CD14-positive monocyte (primary cell): ENCODE data around the gene TMEM44. TPM values are rescaled to one million over a fixed set of nuclear protein-coding genes. Genes with fewer than 3 reads are reported as not detected.
A peak's percentile ranks its signal among the peaks of the same experiment; 100 is the strongest.

Source experiments
- DNase-seq, 3 donors: peaks; one replicate each; pipeline ENCODE4 v3.0.0-alpha.2; 2011 to 2022
- H2AFZ ChIP-seq: 2 replicates; pipeline ENCODE4 v1.6.0; 2012; ENCODE audit warnings: mild to moderate bottlenecking, low read depth, low read length, inconsistent platforms; ENCODE audit not compliant: insufficient read depth, poor library complexity, severe bottlenecking
- H3K27ac ChIP-seq, 2 donors: 1 replicate in 1 of 2; 2 replicates in 1 of 2; pipeline ENCODE4 v1.5.1; 2012 to 2013; ENCODE audit warnings: low read length in 2 of 2, control low read depth in 1 of 2, inconsistent platforms in 1 of 2, low read depth in 1 of 2, mild to moderate bottlenecking in 1 of 2
- H3K27me3 ChIP-seq, 2 donors: one replicate each; pipeline versions ENCODE4 v1.6.0 to v1.6.1; 2011 to 2013; ENCODE audit warnings: low read length in 2 of 2; ENCODE audit not compliant: control insufficient read depth in 2 of 2, insufficient read depth in 2 of 2
- H3K36me3 ChIP-seq, 2 donors: replicated peaks in 1 of 2; 1 replicate in 1 of 2; 2 replicates in 1 of 2; pipeline versions ENCODE4 v1.5.1 to v1.6.1; 2012 to 2013; ENCODE audit warnings: low read length in 2 of 2, control low read depth in 1 of 2, inconsistent platforms in 1 of 2, mild to moderate bottlenecking in 1 of 2; ENCODE audit not compliant: insufficient read depth in 2 of 2, control insufficient read depth in 1 of 2
- H3K4me1 ChIP-seq, 2 donors: 1 replicate in 1 of 2; 2 replicates in 1 of 2; pipeline versions ENCODE4 v1.5.1 to v1.6.1; 2012 to 2013; ENCODE audit warnings: low read length in 2 of 2, control low read depth in 1 of 2, inconsistent platforms in 1 of 2, mild to moderate bottlenecking in 1 of 2, moderate library complexity in 1 of 2; ENCODE audit not compliant: insufficient read depth in 2 of 2, control insufficient read depth in 1 of 2
- H3K4me2 ChIP-seq: replicated peaks from 2 replicates; pipeline ENCODE3; 2012; ENCODE audit warnings: low read length, moderate library complexity, mild to moderate bottlenecking; ENCODE audit not compliant: poor library complexity, severe bottlenecking; ENCODE audit errors: extremely low read depth
- H3K4me3 ChIP-seq, 3 experiments: fragments of 200-600 bp in 1 of 3; sonication (generic) in 1 of 3; replicated peaks in 1 of 3; 1 replicate in 2 of 3; 2 replicates in 1 of 3; pipeline ENCODE4 v1.5.1; 2011 to 2013; ENCODE audit warnings: low read length in 3 of 3, mild to moderate bottlenecking in 3 of 3, control low read depth in 2 of 3, low read depth in 2 of 3, inconsistent platforms in 1 of 3, moderate library complexity in 1 of 3
- H3K79me2 ChIP-seq: 2 replicates; pipeline ENCODE4 v1.6.0; 2012; ENCODE audit warnings: mild to moderate bottlenecking, control low read depth, inconsistent platforms, low read length, moderate library complexity; ENCODE audit not compliant: insufficient read depth
- H3K9ac ChIP-seq: 2 replicates; pipeline ENCODE4 v1.6.0; 2017; ENCODE audit warnings: low read length, mild to moderate bottlenecking; ENCODE audit not compliant: insufficient read depth, poor library complexity, severe bottlenecking
- H3K9me3 ChIP-seq, 2 donors: replicated peaks in 1 of 2; 1 replicate in 1 of 2; 2 replicates in 1 of 2; pipeline versions ENCODE4 v1.5.1 to v1.6.1; 2012 to 2013; ENCODE audit warnings: low read length in 2 of 2, control low read depth in 1 of 2; ENCODE audit not compliant: control insufficient read depth in 1 of 2, insufficient read depth in 1 of 2
- H4K20me1 ChIP-seq: 2 replicates; pipeline ENCODE4 v1.6.0; 2012; ENCODE audit warnings: mild to moderate bottlenecking, low read length, control low read depth, moderate library complexity; ENCODE audit not compliant: insufficient read depth
- H3K27ac Mint-ChIP-seq, 7 donors: one replicate each; pipeline ENCODE4 v1.8.0; 2020; ENCODE audit warnings: mild to moderate bottlenecking in 7 of 7, mixed read lengths in 7 of 7, moderate library complexity in 6 of 7, inconsistent platforms in 2 of 7
- H3K27me3 Mint-ChIP-seq, 3 donors: one replicate each; pipeline ENCODE4 v1.8.0; 2021 to 2022; ENCODE audit warnings: low read depth in 3 of 3, mild to moderate bottlenecking in 3 of 3, mixed read lengths in 3 of 3, moderate library complexity in 3 of 3, inconsistent platforms in 1 of 3
- H3K36me3 Mint-ChIP-seq, 2 donors: one replicate each; pipeline ENCODE4 v1.8.0; 2020; ENCODE audit warnings: mixed read lengths in 2 of 2, inconsistent platforms in 1 of 2, mild to moderate bottlenecking in 1 of 2
- H3K4me1 Mint-ChIP-seq: one replicate; pipeline ENCODE4 v1.8.0; 2020; ENCODE audit warnings: mild to moderate bottlenecking, mixed read lengths
- H3K4me3 Mint-ChIP-seq, 2 donors: one replicate each; pipeline ENCODE4 v1.8.0; 2020; ENCODE audit warnings: mild to moderate bottlenecking in 2 of 2, mixed read lengths in 2 of 2, moderate library complexity in 1 of 2
- H3K9me3 Mint-ChIP-seq, 7 donors: one replicate each; pipeline ENCODE4 v1.8.0; 2020 to 2022; ENCODE audit warnings: mixed read lengths in 7 of 7, mild to moderate bottlenecking in 6 of 7, moderate library complexity in 6 of 7, inconsistent platforms in 2 of 7
- CTCF ChIP-seq: fragments of 200-600 bp; IDR thresholded peaks from one replicate; pipeline ENCODE4 v1.8.0; 2022; ENCODE audit warnings: antibody characterized with exemption, mild to moderate bottlenecking
- WGBS: methylation state at CpG from one replicate; pipeline ENCODE4 v1.1.5; 2013; ENCODE audit warnings: missing lambda C conversion rate; ENCODE audit not compliant: insufficient coverage; 5-methylcytosine and 5-hydroxymethylcytosine counted together
- intact Hi-C, 2 donors: fragments of 100-400 bp; cut with micrococcal nuclease; formaldehyde crosslinking; loops; one replicate each; pipeline versions ENCODE4 v1.15.0 to v1.15.1; 2023
- polyA plus RNA-seq, 3 donors: library from polyadenylated mRNA; depleted of rRNA in 1 of 3; unstranded in 2 of 3; stranded (reverse) in 1 of 3; fragments of 300-500 nt in 2 of 3; fragments of >200 nt in 1 of 3; fragmentation: Illumina TruSeq in 2 of 3; gene quantifications; 1 replicate in 2 of 3; 2 replicates in 1 of 3; pipeline ENCODE4 v1.2.3, GENCODE V29; 2012 to 2021

The TMEM44 gene
- polyA plus RNA-seq, 3 donors: 0.68 TPM; not detected in 2

DNA sequence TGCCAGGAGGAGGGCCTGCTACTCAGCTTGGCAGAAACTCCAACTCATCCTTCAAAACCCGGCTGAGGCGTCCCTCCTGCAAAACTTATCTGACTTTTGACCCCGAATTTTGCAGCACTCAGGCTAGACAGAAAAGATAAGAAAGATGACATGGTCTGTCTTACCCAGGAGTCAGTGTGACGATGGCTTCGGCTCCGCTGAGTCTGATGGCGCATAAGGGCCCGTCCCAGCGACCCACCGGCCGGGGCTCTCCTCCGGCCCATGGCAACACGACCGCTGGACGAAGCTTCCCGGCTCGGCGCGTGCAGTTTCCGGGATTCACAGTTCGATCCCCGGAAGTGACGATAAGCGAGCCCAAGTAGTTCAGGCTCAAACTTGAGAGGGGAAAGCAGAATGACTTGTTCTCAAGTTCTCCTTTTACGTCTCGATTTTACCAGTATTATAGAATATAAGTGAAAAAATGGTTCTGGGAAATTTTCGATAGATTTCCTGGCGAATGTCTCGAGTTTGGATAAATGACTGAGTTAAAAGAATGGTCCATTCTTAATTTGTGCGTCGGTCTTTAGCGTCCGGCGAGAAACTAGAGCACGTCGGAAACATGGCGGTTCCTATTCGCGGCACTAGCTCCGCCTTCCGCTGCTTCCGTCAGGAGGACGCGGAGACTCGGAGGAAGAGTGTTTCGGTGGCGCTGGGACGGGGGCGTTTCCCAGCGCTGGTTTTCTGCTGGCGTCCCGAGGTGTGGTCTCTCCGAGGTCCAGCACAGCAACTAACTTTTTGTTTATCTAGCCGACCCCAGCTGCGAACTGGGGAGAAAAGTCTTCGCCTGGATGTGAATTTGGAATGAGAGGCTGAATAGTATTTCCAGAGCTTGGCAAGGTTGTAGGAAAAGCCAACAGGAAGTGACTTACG, 38.9 kb upstream of the TMEM44 start, which contains the start of gene LSG1:
TSS of gene LSG1 (minus strand) at position 292 of the 909 bp plus-strand sequence. CDS start at position 263, 29 bp downstream.
- H3K36me3 ChIP-seq: peaks cover 3 to 26% of the 10 kb centered on the region in 2 donors
- peak within 1 kb of the TSS; percentile 57 to 96 for H3K27ac ChIP-seq
- peaks cover 19 to 21% of the 10 kb centered on the region in 2 donors for H3K36me3 Mint-ChIP-seq
- H3K9me3 Mint-ChIP-seq: peaks cover 0 to 2% (median 0%) of the 10 kb centered on the region in 7 donors
- H3K9me3 ChIP-seq: no peaks in the 10 kb centered on the region
- under 1% methylated on average over 43 of the region's 57 CpGs for WGBS
- no peaks in the 10 kb centered on the region for H3K27me3 ChIP-seq
- H3K4me3 Mint-ChIP-seq: peak within 1 kb of the TSS; percentile 89 to 98
- H3K4me2 ChIP-seq: peak within 1 kb of the TSS; percentile 98
- intact Hi-C loops: loop anchor here (2.0 to 10.0 kb wide), 3 partner anchors 589 to 853 kb away; no protein-coding TSS in a partner anchor
- H3K4me1 Mint-ChIP-seq: peaks cover 14% of the 10 kb centered on the region
- TF ChIP-seq CTCF: no peak
- H3K27me3 Mint-ChIP-seq: peaks cover 4 to 6% (median 5%) of the 10 kb centered on the region in 3 donors
- H3K4me1 ChIP-seq: peaks cover 14 to 21% of the 10 kb centered on the region in 2 donors
- H3K9ac ChIP-seq: peak within 1 kb of the TSS; percentile 76
- peaks cover 44% of the 10 kb centered on the region for H3K79me2 ChIP-seq
- H3K4me3 ChIP-seq: peak within 1 kb of the TSS; percentile 77 to 97 (median 89)
- H4K20me1 ChIP-seq: peaks cover 26% of the 10 kb centered on the region
- H2AFZ ChIP-seq: peak within 1 kb of the TSS; percentile 86
- DNase-seq: peak; percentile 92 to 96 (median 94)
- peak within 1 kb of the TSS; percentile 94 to 99 (median 97) for H3K27ac Mint-ChIP-seq

- Histone ChIP-seq H2AFZ (peak overlapping the region; percentile 86), H4K20me1 (peaks cover 26% of the 10 kb centered on the region), H3K79me2 (peaks cover 45% of the 10 kb centered on the region), H3K4me3 (peak overlapping the region; percentile 77 to 97 (median 89)), H3K4me2 (peak overlapping the region; percentile 98), H3K27ac (peak overlapping the region; percentile 57 to 96), H3K9ac (peak overlapping the region; percentile 76), H3K27me3 (no peaks in the 10 kb centered on the region), H3K4me1 (peaks cover 14 to 21% of the 10 kb centered on the region in 2 donors), H3K9me3 (no peaks in the 10 kb centered on the region), H3K36me3 (peaks cover 7 to 33% of the 10 kb centered on the region in 2 donors)
- H3K4me3 Mint-ChIP-seq: peak overlapping the region; percentile 89 to 98
- intact Hi-C loops: loop anchor here (5.0 to 10.0 kb wide), 2 partner anchors 591 to 853 kb away; no protein-coding TSS in a partner anchor
- TF ChIP-seq CTCF: peak; percentile 92
- H3K36me3 Mint-ChIP-seq: peaks cover 24 to 25% of the 10 kb centered on the region in 2 donors
- peak; percentile 12 to 37 (median 36) for DNase-seq
- peaks cover 4 to 6% (median 5%) of the 10 kb centered on the region in 3 donors for H3K27me3 Mint-ChIP-seq
- H3K4me1 Mint-ChIP-seq: peaks cover 14% of the 10 kb centered on the region
- peaks cover 0 to 2% (median 0%) of the 10 kb centered on the region in 7 donors for H3K9me3 Mint-ChIP-seq
- 2% methylated on average over 4 of the region's 5 CpGs for WGBS
- peak overlapping the region; percentile 94 to 99 (median 97) for H3K27ac Mint-ChIP-seq
These were observed 38.3 kb upstream of the TMEM44 start for GRCh38 chr3:194671511-194671899.
